MCF 10A (cell line): Measurements from ENCODE around the gene NUDT11. TPM values are rescaled to one million over a fixed set of nuclear protein-coding genes. Genes with fewer than 3 reads are reported as not detected.

Experiments used
- BruUV-seq: library from RNA; stranded (reverse); fragments of 400-500 nt; replicated peaks from 2 replicates; lab custom pipeline; 2021; lab: Mats Ljungman, UMichigan
- CTCF ChIA-PET: fragments of 300-600 bp; sonication (Branson Sonifier 250); formaldehyde crosslinking; extraction: SDS; loops from one replicate; lab custom pipeline; 2021; ENCODE audit warnings: antibody characterized with exemption, inconsistent platforms; lab: Yijun Ruan, JAX
- POLR2A ChIA-PET: fragments of 300-600, 350-650 bp; sonication (Branson Sonifier 250); formaldehyde crosslinking; extraction: SDS; loops from one replicate; lab custom pipeline; 2020; ENCODE audit warnings: antibody characterized with exemption, inconsistent platforms; lab: Yijun Ruan, JAX
- DNase-seq: peaks from one replicate; pipeline ENCODE4 v3.0.0-alpha.2; 2018; ENCODE audit not compliant: unreplicated experiment
- H3K27ac Mint-ChIP-seq: one replicate; pipeline ENCODE4 v1.8.0; 2022; ENCODE audit warnings: mild to moderate bottlenecking, low read depth, mixed read lengths; ENCODE audit not compliant: unreplicated experiment
- H3K27me3 Mint-ChIP-seq: one replicate; pipeline ENCODE4 v1.8.0; 2022; ENCODE audit warnings: mixed read lengths; ENCODE audit not compliant: insufficient read depth, unreplicated experiment
- H3K36me3 Mint-ChIP-seq: one replicate; pipeline ENCODE4 v1.8.0; 2022; ENCODE audit warnings: mild to moderate bottlenecking, moderate library complexity, mixed read lengths; ENCODE audit not compliant: insufficient read depth, unreplicated experiment
- H3K4me1 Mint-ChIP-seq: one replicate; pipeline ENCODE4 v1.8.0; 2022; ENCODE audit warnings: mixed read lengths; ENCODE audit not compliant: insufficient read depth, unreplicated experiment
- H3K4me3 Mint-ChIP-seq: one replicate; pipeline ENCODE4 v1.8.0; 2022; ENCODE audit warnings: mild to moderate bottlenecking, moderate library complexity, mixed read lengths; ENCODE audit not compliant: unreplicated experiment
- H3K9me3 Mint-ChIP-seq: one replicate; pipeline ENCODE4 v1.8.0; 2022; ENCODE audit warnings: mixed read lengths; ENCODE audit not compliant: unreplicated experiment
- intact Hi-C: fragments of 100-400 bp; cut with micrococcal nuclease; formaldehyde crosslinking; loops from 2 replicates; pipeline ENCODE4 v1.14.1; 2022
- total RNA-seq: library from RNA; stranded (reverse); gene quantifications from 2 replicates; pipeline ENCODE4 v1.2.3, GENCODE V29; 2022
- TF ChIP-seq, protein P1 (sequence below): fragments of 200-600 bp; IDR thresholded peaks from one replicate; pipeline ENCODE4 v1.8.0; 2022; ENCODE audit warnings: antibody characterized with exemption, mild to moderate bottlenecking; ENCODE audit not compliant: unreplicated experiment

The NUDT11 gene
- total RNA-seq, 1 experiment from 2014 or later = 1.9 TPM

DNA sequence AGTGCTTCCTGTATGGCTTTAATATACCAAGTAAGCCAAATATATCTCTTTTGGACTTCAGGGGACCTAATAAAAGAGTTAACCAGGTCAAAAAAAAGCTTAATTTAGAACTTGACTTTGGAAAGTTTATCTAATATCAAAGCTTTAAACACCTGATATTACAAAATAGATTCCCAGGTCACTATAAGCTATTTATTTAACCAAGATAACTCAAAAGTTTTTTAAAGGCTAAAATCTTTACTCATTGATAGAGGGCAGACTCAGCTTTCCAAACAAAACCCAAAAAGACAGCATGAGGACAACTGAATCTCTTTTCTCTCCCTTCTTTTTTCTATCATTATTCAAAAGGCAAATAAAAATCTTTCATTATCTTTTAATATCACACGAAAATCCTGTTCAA is 19.5 kb downstream of the NUDT11 start:
- Mint-ChIP-seq H3K9me3 (no peaks in the 10 kb centered on the region), H3K4me1 (no peaks in the 10 kb centered on the region), H3K27ac (no peak overlapping the region), H3K36me3 (no peaks in the 10 kb centered on the region), H3K4me3 (no peak overlapping the region), H3K27me3 (peaks cover 47% of the 10 kb centered on the region)
- no peak for DNase-seq
- no TSS peak for BruUV-seq
- TF ChIP-seq, protein P1, sequence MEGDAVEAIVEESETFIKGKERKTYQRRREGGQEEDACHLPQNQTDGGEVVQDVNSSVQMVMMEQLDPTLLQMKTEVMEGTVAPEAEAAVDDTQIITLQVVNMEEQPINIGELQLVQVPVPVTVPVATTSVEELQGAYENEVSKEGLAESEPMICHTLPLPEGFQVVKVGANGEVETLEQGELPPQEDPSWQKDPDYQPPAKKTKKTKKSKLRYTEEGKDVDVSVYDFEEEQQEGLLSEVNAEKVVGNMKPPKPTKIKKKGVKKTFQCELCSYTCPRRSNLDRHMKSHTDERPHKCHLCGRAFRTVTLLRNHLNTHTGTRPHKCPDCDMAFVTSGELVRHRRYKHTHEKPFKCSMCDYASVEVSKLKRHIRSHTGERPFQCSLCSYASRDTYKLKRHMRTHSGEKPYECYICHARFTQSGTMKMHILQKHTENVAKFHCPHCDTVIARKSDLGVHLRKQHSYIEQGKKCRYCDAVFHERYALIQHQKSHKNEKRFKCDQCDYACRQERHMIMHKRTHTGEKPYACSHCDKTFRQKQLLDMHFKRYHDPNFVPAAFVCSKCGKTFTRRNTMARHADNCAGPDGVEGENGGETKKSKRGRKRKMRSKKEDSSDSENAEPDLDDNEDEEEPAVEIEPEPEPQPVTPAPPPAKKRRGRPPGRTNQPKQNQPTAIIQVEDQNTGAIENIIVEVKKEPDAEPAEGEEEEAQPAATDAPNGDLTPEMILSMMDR = no peak
- CTCF ChIA-PET = interaction anchor here (0.6 to 6.2 kb wide), 3 partner anchors 10 to 137 kb away, joined by 3 to 40 read pairs (median 4); no protein-coding TSS in a partner anchor
- POLR2A ChIA-PET = no interaction called here
- intact Hi-C loops = no loop called here

DNA sequence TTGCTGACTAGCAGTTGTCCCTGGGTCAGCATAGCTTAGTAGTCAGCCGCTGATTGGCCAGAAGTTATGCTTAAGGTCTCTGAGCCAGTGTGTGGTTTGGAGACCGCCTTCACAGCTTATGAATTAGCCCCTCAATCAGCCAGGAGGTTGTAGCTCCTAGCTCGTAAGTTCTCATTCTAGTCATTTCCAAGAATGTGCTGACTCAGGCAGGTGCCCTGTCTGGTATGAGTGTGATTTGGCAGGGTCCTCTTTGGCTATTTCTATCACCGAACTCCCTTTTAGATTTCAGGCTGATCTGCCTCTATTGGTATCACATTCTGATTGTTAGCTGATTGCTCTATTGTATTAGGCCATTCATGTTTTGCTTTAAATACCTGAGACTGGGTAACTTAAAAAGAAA is 33.1 kb downstream of the NUDT11 start:
- ChIA-PET CTCF (interaction anchor here (0.9 to 5.2 kb wide), 3 partner anchors 9 to 127 kb away, joined by 3 to 57 read pairs (median 4); no protein-coding TSS in a partner anchor), POLR2A (no interaction called here)
- Mint-ChIP-seq H3K4me1 (no peaks in the 10 kb centered on the region), H3K9me3 (no peaks in the 10 kb centered on the region), H3K27ac (no peak overlapping the region), H3K27me3 (peaks cover 13% of the 10 kb centered on the region), H3K36me3 (no peaks in the 10 kb centered on the region), H3K4me3 (no peak overlapping the region)
- no TSS peak for BruUV-seq
- TF ChIP-seq, protein P1 = no peak
- intact Hi-C loops = no loop called here
- DNase-seq = no peak

DNA sequence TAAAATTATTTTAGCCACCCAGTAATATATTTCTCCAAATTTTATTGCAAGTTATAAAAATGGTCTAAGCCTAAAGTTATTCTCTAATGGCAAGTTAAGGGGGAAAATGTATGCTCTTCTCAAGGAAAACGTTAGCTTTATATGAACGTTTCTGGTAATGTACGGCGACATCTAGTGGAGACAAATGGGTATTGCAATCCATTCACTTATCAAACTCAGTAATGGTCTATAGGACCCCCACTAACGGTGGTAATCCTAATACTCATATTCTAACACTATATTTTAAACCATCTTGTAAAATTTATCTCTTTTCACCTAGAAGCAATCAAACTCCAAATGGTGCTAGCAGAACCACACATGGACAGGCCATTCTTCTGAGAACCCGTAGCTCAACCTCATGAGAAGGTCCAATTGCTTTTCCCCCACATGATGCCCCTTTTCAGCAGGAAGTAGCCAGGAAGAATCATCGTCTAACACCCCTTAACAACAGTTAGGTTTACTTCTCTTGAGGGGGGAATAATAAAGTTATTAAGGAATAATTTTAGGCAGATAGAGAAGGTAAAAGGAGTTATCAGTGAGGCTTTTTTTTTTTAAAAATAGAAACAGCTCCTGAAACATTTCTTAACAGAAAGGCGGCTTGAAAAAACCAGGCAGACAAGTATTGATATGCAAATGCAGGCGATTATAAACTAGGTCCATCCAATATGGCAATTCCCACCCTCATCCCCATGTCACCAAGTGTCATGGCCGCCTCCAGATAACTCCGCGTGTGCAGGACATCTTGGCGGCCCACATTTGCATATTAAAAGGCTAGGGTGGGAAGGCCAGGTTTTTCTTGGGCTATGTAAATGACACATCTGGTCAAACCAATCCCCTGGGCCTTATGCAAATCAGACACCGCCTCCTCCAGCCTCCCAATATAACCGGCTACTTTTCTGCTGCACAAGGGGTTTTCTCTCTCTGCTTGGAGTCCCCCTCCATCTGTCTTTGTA is 35.0 kb downstream of the NUDT11 start:
- Mint-ChIP-seq H3K9me3 (no peaks in the 10 kb centered on the region), H3K4me3 (no peak overlapping the region), H3K4me1 (no peaks in the 10 kb centered on the region), H3K36me3 (no peaks in the 10 kb centered on the region), H3K27me3 (peaks cover 33% of the 10 kb centered on the region), H3K27ac (no peak overlapping the region)
- intact Hi-C loops = loop anchor here (1.0 kb wide), 1 partner anchor 125 kb away; no protein-coding TSS in a partner anchor
- CTCF ChIA-PET = interaction anchor here (0.5 to 5.4 kb wide), 32 partner anchors 8 to 1262 kb away, joined by 3 to 57 read pairs (median 4); no protein-coding TSS in a partner anchor
- TF ChIP-seq, protein P1 = peak; percentile 76
- BruUV-seq = no TSS peak
- DNase-seq = peak; percentile 49
- POLR2A ChIA-PET = interaction anchor here (0.6 kb wide), 1 partner anchor 1775 kb away, joined by 3 read pairs; no protein-coding TSS in a partner anchor

DNA sequence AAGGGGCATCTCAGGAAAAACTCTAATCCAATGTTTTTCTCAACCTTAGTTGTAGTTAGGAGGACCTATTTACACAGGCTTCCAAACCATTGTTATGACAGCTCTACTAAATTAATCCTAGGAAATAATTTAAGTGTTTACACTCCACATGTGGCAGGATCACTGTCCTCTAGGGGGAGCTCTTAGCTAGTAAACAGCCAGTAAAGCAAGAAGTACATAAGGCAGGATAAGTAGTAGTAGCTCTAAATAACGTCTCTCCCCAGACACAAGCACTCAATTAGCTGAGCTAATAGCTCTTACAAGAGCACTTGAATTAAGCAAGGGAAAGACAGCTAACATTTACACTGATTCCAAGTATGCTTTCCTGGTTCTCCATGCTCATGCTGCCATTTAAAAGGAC is 37.3 kb downstream of the NUDT11 start:
- Mint-ChIP-seq H3K4me3 (no peak overlapping the region), H3K27ac (no peak overlapping the region), H3K4me1 (no peaks in the 10 kb centered on the region), H3K9me3 (no peaks in the 10 kb centered on the region), H3K36me3 (no peaks in the 10 kb centered on the region), H3K27me3 (peaks cover 46% of the 10 kb centered on the region)
- intact Hi-C loops = loop anchor here (5.0 kb wide), 1 partner anchor 312 kb away; no protein-coding TSS in a partner anchor
- TF ChIP-seq, protein P1 = peak; percentile 51
- ChIA-PET CTCF (interaction anchor here (0.5 to 5.4 kb wide), 17 partner anchors 11 to 880 kb away, joined by 3 to 57 read pairs (median 4); no protein-coding TSS in a partner anchor), POLR2A (interaction anchor here (0.6 kb wide), 1 partner anchor 13 kb away, joined by 3 read pairs; no protein-coding TSS in a partner anchor)
- no TSS peak for BruUV-seq
- peak; percentile 58 for DNase-seq
